Amniotic epithelial cell (primary cell): Measurements from ENCODE around the gene GHRH.
A peak's percentile ranks its signal among the peaks of the same experiment; 100 is the strongest.

Experiments used
- DNase-seq: peaks from one replicate; pipeline ENCODE4 v3.0.0-alpha.2; 2010; ENCODE audit warnings: low read depth

The GHRH gene

DNA sequence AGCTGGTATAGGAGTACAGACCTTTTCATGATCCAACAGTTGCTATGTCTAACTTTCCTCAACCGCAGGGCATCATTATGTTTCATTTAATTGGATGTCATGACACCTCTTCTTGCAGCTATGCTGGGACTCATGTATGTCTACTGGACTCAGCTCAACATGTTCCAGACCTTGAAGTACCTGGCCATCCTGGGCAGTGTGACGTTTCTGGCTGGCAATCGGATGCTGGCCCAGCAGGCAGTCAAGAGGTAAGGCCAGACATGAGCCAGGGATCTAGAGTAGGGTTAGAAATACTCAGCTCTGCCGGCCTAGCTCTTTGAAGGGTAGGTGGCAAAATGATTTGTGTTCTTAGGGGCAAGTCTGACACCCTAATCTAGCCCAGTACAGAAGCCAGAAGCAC lies 25.2 kb downstream of the GHRH start:
- no peak for DNase-seq

DNA sequence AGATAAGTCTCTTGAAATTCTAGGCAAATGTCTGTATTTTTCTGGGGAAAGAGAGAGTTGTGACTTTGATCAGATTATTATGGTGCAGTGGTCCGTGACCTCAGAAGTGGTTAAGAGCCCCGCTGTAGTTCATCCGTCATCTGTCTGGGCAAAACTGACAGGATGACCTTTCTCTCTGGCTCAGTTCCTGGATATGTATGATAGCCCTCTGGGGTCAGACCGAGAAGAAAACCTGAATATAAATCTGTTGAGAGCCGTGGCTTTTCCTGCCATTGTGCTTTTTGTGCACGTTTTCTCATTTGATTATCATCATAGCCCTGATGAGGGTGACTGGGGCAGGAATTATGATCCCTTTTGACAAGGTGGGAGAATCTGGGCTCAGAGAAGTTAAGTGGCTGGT lies 26.5 kb downstream of the GHRH start:
- DNase-seq: no peak

DNA sequence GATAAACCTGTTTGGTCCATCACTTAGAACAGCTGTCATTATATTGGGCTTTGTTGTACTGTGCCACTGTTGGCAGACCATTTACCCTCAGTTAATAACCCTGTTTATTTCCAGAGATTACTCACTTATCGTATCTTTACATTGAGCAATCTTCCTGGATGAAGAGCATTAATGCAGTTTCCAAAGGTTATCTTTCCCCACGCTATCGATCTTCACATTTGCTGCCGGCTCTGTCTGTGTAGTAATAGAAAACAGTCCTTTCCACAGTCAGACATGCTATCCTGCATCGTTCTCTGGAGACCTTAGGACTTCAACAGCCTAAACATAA lies 27.4 kb downstream of the GHRH start:
- no peak for DNase-seq

DNA sequence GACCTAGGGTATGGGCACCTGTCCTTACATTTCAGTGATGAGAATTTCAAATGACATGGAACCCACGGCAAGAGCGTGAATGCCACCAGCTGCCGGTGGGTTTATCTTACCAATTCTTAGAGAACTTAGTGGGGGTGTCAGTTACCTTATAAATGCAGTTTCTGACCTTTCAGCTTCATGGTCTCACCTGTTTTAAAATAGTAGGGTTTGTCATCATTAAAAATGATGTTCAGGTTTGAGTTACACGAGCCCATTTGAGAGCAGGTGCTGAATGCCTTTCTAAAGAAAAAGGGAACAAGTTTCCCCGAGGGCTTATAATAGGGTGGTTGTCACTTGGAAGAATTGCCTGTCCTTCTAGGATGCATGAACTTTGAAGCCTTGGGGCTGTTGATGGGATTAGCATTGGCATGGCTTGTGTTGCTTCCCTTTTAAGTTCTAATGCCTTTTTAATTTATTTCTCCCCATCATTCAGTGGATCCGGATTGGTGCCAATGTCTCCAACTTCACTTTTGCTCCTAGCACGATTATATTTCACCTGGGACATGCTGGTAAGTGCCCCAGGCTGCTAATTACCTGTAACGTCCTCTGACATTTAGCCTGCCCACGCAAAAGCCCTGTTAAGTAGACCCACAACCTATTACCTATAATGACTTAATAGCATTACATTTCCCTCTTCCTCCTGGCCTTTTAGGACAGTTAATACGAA lies 27.9 kb downstream of the GHRH start:
- DNase-seq: no peak

DNA sequence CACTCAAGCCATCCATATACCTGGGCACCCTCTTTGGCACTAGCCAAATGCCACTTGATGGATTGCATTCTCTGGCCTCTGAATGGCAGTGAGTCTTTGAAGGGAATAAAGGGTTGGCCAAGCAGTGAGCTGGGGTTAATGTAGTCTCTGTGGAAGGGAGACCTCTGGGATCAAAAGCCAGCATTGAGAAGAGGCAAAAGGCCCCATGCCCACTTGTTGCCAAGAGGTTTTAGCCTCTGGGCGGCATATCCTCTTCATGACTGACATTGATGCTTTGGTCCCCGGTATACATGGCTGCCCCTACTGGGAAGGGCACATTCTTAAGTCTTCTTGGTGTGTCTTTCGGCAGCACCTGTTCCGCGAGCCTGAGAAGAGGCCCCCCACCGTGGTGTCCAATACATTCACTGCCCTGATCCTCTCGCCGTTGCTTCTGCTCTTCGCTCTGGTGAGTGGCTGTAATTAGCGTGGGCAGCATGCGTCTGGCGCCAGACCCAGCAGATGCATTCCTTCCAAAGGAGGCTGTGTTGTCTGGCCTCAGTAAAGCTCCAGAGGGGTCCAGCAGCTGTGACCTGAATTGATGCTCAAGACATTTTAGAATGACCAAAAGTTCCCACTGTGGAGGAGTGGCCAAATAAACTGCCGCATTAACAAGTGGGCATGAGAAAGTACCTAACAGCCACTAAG lies 29.5 kb downstream of the GHRH start:
- no peak for DNase-seq

DNA sequence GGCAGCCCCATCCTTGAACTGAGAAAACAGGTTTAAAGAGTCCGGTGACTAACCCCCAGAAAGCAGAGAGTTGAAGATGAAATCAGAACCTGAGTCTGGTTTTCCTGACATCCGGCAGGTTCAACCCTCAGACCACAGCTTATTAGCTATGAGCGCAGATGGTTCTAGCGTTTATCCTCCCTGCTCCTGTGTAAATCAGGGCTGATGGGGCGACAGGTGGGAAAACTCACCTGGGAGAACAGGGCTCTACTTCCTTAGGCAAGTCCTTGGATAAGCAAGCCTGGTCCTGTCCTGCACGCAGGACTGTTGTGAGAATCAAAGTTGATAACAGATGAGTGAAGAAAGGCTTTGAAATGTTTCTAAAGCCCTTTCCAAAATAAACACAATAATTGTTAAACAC lies 31.4 kb downstream of the GHRH start:
- no peak for DNase-seq

DNA sequence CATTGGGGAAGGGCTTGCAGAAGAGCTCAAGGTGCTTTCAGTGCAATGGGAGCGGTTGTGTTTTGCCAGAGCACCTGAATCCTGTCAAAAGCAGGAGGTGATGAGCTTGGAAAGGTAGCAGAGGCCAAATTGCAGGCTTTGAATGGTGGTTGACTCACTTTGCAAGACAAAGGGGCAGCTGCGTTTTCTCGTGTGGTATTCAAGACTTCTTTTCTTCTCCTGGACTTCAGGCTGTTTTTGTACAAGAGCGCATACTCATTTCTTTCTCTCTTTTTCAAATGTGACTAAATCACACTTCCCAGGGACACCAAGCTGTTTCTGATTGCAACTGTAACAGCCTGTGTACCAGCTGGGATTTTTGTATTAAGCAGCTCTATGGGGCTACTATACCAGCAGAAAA lies 32.3 kb downstream of the GHRH start:
- DNase-seq: no peak

DNA sequence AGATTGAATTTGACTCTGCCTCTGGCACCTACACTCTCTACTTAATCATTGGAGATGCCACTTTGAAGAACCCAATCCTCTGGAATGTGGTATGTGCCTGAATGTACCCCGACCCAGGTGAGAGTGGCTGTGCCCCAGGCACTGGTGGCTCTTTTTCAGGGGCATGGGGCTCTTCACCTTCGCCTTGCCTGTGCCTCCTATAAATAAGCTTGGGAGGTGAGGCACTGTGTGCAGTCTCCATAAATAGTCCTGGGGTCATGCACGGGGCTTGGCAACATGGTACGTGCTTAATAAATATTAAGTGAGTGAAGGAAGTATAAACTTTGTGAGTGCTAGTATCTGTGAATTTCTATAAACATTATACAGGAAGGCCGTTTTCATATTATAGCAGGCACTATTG lies 33.0 kb downstream of the GHRH start:
- no peak for DNase-seq

DNA sequence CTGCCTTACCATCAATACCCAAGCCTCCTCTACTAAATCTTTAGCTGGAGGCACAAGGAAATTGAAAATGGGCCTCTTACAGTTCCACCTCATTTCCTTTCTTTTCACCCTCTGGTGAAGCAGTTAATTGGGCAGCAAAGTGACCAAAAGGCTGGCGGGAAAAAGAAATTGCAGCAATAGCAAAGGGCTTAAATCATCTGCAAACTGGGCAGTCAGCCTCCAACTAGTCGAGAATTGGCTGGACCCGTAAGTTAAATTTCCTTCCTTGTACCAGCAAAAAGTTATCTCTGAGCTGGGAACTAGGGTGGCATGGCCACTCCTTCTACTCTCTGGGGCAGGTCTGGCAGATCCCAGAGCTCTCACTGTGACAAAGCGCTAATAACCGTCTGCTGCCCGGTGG lies 33.5 kb downstream of the GHRH start:
- no peak for DNase-seq

DNA sequence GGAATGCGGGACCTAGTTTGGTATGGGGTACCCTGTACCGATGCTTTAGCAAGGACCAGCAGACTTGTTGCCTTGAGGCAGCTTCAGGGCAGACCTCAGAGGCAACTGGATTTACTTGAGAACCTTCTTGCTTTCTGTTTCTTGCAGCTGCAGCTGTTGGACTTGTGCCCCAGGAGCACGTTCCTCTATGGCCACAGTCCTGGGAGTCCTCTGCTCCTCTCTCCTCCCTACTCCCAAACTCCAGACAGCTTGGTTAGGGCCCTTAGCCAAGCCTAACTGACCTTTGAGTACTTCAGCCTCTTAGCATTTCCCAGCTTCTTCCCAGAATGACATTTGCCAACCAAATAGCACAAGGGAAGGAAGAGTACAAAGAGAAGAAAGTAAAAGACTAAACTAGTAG lies 34.7 kb downstream of the GHRH start:
- DNase-seq: no peak

DNA sequence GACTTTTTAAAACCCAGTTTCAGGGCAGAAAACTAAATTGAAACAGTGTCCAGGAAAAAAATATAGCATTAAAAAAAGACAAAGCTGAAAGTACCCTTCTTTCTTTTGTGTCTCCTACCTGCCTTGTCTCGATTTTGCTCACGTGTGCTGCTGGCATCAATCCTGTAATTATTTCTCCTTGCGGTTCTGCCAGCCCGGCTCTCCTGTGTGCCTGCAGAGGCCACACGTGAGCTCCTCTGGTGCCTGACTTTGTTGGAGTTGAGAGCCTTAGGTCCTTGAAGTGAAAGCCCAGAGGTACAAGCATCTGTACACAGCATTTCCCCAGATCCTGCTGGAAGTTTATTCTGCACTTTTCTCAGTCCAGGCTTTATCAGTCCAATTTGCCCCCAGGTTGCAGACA lies 36.5 kb downstream of the GHRH start:
- no peak for DNase-seq

DNA sequence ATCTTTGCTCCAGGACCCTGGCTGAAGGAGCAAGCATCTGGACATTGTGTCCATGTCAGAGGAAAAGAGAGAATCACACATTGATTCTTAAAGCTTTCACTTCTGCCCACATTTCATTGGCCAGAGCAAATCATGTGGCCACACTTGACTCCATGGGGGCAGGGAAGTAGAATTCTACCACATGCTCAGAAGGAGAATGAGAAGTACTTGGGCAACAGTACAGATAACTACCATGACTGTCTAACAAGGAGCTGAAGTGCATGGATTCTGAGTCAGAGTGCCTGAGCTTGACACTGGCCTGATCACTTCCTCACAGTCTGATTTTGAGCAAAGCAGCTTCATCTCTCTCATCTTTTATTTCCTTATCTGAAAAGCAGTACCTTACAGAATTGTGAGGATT lies 38.6 kb downstream of the GHRH start:
- DNase-seq: peak; percentile 98

DNA sequence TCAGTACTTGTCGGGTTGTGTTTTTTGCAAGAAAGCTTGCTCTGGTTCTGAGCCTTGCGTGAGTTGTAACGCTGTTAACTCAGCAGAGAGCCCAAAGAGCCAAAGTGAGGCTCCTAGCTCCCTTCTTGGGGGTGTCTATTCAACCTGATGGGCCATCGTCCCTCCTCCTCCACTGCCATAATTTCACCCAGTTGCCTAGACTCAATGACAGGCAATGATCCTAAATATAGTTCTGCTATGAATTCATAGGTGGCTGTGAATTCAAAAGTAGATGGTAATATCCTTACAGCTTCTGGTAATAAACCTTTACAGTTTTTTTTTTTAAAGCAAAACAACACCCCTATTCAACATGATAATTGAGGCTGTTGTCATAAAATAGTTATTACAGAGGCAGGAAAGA lies 39.5 kb downstream of the GHRH start:
- DNase-seq: no peak

DNA sequence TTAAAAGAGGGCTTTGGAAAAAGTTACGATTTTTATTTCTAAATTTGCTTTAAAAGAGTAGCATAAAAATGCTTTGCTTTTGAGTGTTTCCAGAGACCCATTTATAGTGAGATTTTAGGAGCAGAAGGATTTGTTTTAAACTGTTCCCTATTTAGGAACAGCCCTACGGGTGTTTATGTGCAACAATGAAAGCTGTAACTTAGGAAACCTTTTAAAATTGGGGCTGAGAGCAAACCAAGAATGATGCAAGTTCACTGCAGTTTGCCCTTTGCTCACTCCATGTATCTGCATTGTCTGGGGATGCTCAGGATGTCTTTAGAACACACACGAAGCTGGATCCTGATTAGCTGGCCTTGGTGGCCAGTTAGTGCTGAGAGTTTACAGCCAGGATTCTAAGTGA lies 40.9 kb downstream of the GHRH start:
- DNase-seq: peak; percentile 59

DNA sequence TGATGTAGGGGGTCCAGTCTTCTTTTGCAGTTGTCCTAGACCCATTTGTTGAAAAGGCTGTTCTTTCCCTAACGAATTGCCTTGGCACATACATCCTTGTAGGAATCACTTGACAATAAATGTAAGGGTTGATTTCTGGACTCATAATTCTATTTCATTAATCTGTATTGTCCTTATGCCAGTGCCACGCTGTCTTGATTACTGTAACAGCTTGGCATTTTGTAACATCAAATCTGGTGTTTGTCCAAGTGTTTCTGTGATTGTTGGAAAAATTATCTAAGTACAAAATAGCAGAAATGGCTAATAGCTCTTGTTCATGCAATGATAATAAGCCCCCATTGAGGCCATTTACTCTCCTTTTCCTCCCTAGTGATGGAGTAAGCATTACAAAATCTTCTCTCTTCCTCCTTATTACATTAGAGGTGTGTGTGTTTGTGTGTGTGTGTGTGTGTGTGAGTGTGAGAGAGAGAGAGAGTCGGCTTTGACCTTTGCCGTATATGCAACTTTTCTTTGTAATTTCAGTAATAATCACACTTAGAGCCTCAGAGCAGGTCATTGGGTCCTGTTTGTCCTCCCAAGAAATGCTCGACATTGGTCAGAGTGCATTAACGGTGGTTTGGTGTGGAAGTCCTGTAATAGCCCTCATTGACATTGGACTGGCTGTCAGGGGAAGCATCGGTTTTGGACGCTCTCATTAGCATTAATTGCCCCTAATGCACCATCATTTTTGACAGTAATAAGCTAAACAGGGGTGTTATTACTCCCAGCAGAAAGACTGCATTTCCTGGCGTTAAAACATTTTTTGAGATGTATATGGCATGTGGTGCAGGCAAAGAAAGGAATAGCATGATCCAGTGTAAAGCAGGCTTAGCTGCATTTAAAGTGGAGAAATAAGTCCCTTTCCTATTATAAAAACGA lies 41.6 kb downstream of the GHRH start:
- DNase-seq: no peak

DNA sequence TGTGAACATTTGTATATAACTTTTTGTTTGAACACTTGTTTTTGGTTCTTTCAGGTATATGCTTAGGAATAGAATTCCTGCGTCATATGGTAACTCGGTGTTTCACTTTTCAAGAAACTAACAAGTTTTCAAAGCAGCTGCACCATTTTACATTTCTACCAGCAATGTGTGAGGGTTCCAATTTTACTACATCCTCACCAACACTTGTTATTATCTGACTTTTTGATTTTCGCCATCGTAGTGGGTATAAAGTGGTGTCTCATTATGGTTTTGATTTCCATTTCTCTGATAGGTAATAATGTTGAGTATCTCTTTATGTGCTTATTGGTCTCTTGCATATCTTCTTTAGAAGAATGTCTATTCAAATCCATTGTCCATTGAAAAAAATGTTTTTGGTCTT lies 42.6 kb downstream of the GHRH start:
- no peak for DNase-seq

DNA sequence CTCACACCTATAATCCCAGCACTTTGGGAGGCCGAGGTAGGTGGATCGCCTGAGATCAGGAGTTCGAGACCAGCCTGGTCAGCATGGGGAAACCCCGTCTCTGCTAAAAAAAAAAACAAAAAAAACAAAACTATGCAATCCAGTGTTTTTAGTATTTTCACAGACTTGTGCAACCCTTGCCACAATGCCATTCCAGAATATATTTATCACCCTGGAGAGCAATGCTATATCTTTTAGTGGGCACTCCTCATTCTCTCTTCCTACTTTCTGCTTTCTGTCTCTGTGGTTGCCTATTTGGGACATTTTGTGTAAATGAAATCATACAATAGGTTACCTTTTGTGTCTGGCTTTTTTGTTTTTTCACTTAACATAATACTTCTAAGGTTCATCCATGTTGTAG lies 43.2 kb downstream of the GHRH start:
- peak; percentile 81 for DNase-seq

DNA sequence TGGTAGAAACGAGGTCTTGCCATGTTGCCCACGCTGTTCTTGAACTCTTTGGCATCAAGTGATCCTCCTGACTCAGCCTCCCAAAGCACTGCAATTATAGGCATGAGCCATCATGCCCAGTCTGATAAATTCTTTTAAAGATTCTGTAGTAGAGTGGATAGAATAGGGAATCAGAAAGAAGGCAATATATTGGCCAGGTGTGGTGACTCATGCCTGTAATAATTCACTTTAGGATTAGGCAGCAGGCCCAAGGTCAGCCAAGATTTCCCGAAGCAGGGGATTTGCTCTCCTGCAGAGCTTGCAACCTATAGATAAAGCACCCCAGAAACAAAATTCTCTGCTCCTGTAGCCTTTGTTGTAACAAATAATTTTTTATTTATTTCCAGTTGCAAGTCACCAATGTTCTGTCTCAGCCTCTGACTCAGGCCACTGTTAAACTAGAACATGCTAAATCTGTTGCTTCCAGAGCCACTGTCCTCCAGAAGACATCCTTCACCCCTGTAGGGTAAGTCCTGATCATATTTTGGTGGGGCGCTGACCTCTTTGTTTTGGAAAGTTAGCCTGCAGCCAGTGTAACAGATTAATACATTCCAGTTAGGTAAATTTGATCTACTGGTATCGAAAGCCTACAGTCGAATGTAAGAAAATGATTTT lies 51.8 kb downstream of the GHRH start:
- DNase-seq: peak; percentile 24

DNA sequence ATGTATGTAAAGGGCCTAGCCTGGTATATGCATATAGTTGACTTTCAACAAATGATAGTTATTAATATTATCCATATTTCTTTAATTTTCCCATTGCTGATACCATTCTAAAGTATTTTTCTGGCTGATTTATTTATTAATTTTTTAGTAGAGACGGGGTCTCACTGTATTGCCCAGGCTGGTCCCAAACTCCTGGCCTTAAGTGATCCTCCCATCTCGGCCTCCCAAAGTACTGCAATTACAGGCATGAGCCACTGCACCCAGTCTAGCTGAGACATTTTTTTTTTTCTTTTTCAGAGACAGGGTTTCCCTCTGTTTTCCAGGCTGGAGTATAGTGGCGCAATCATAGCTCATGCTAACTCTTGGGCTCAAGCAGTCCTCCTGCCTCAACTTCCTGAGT lies 52.4 kb downstream of the GHRH start:
- DNase-seq: peak; percentile 49

DNA sequence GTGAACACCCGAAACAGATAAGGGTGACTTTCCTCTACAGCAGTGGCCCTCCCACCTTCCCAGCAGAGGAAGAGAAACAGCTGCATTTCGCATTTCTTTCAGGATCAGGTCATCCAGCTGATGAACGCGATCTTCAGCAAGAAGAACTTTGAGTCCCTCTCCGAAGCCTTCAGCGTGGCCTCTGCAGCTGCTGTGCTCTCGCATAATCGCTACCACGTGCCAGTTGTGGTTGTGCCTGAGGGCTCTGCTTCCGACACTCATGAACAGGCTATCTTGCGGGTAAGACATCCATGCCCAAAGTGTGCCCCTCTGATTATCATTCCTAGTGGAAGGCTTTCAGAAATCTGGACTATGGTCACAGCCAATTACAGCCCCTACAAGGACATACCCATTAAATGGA lies 54.4 kb downstream of the GHRH start:
- DNase-seq: no peak

DNA sequence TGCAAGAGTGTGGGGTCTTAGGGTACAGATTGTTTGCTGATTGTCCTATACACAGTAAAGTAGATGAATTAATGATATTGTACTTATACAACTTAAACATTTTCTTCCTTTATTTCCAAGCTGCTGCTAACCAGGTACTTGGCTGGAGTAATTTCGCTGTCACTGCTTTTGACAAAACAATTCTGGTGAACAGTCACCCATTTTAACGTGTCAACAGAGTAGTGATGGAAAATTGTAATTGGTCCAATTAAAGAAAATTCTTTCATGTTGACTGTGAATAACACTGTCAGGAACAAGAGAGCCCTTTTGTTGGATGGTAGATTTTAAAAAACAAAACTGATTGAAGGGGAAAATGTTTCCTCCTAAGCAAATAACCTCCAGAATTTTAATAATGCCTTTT lies 55.8 kb downstream of the GHRH start:
- DNase-seq: no peak

DNA sequence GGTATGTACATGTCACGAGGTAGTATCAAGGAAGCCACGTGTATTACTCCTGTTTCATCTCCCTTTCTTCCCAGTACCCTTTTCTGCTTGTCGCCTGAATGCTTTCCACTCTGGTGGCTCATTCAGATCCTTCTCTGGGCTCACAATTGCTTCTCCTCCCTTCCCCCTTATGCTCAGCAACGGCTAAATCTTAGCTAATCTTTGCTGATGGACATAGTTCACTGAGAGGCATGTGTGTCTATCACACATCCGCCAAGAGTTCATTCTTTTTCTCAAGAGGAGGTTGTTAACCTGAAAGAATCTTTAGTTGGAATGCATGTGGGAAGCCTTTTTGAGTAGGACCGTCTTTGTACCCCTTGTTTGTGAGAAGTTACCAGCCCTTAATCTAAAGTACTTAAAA lies 56.5 kb downstream of the GHRH start:
- DNase-seq: peak; percentile 26

DNA sequence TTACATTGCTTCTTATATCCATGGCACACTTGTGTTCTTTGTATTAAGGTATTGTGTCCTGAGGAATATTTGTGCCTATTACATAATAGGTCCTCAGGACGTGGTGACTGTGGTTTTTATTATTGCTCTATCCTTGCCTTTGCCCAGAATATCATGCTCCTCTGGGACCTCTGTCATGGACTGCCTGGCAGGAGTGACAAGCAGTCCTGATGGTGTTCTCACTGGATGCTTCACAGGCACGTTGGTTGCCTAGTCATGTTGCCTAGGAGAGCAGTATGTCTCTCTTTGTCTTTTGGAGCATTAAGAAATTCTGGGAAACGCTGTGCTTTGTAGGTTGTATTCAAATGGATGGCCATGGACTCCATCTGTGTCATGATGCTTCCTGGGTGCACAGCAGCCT lies 57.6 kb downstream of the GHRH start:
- no peak for DNase-seq
